Nephron (organoid): ENCODE measurements around the gene GPATCH2.
A peak's percentile ranks its signal among the peaks of the same experiment; 100 is the strongest.

Experiments used
- H3K27ac Mint-ChIP-seq, 3 experiments: 2 replicates each; pipeline ENCODE4 v1.8.0; 2020; ENCODE audit warnings: mixed read lengths in 3 of 3, mild to moderate bottlenecking in 2 of 3, moderate library complexity in 1 of 3
- H3K27me3 Mint-ChIP-seq: 2 replicates; pipeline ENCODE4 v1.8.0; 2021; ENCODE audit warnings: low read depth, mild to moderate bottlenecking, moderate library complexity, mixed read lengths
- H3K36me3 Mint-ChIP-seq: 2 replicates; pipeline ENCODE4 v1.8.0; 2020; ENCODE audit warnings: low read depth, mixed read lengths
- H3K4me1 Mint-ChIP-seq: 2 replicates; pipeline ENCODE4 v1.8.0; 2020; ENCODE audit warnings: mixed read lengths
- H3K4me3 Mint-ChIP-seq, 3 experiments: 2 replicates each; pipeline ENCODE4 v1.8.0; 2020; ENCODE audit warnings: mild to moderate bottlenecking in 3 of 3, mixed read lengths in 3 of 3, moderate library complexity in 2 of 3
- H3K9me3 Mint-ChIP-seq: 2 replicates; pipeline ENCODE4 v1.8.0; 2020; ENCODE audit warnings: mixed read lengths
- CTCF ChIP-seq, 3 experiments: fragments of 200-600 bp; sonication (generic); IDR thresholded peaks; one replicate each; pipeline ENCODE4 v1.5.0; 2021; ENCODE audit warnings: antibody characterized with exemption in 3 of 3; ENCODE audit not compliant: unreplicated experiment in 3 of 3

GPATCH2 gene

DNA sequence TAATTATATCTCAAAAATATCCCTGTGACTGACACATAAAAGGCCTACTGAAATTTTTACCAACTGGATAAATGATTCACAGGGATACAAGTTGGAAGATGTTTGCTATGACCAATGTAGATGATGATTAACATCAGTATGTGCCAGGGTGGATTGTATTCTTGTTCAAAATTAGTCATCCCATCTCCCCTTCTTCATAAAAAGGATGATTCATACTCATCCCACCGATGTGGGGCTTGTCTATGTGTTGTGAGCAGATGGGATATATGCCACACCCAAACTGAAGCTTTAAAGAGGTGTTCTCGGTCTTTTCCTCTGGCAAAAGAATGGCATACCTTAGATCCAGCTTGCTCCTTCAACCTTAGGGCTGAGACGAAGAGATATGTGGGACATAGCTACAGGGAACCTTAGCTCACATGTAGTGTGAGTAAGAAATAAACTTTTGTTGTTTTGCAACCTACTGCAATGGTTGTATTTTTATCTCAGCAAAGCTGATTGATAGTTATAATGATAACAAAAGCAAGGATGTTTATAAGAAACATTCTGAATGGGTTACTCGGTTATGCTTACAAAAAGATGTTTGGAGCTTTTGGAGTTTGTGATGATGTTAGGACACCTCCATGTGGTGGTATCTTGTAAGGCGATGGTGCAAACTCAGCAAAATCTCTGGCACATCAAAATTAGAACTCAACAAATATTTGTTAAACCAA lies 29.6 kb upstream of the GPATCH2 start:
- no peak overlapping the region for H3K4me3 Mint-ChIP-seq
- no peaks in the 10 kb centered on the region for H3K4me1 Mint-ChIP-seq
- H3K27ac Mint-ChIP-seq, result no peak overlapping the region
- H3K9me3 Mint-ChIP-seq, result no peaks in the 10 kb centered on the region
- no peaks in the 10 kb centered on the region for H3K36me3 Mint-ChIP-seq
- H3K27me3 Mint-ChIP-seq, result no peaks in the 10 kb centered on the region
- peak; percentile 24 for TF ChIP-seq CTCF (IDR thresholded peaks at IDR 0.05; ENCODE audit: unreplicated experiment in 3 of 3)

- H3K4me1 Mint-ChIP-seq, result no peaks in the 10 kb centered on the region
- no peaks in the 10 kb centered on the region for H3K36me3 Mint-ChIP-seq
These were observed 19.8 kb upstream of the GPATCH2 start for GRCh38 chr1:217650674-217651073.

DNA sequence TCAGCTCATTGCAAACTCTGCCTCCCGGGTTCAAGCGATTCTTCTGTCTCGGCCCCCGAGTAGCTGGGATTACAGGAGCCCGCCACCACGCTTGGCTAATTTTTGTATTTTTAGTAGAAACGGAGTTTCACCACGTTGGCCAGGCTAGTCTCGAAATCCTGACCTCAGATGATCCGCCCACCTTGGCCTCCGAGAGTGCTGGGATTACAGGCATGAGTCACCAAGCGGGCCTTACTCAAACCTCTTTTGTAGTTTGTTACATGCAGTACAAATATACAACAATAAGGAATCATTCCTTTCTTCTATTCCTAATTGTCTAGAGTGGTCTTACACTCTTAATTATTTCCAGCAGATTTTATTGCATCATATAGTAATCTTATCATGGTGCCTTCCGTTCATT lies 16.9 kb upstream of the GPATCH2 start:
- no peak overlapping the region for H3K4me3 Mint-ChIP-seq
- H3K36me3 Mint-ChIP-seq, result no peaks in the 10 kb centered on the region
- TF ChIP-seq CTCF (IDR thresholded peaks at IDR 0.05; ENCODE audit: unreplicated experiment in 3 of 3), result no peak
- no peak overlapping the region for H3K27ac Mint-ChIP-seq
- no peaks in the 10 kb centered on the region for H3K9me3 Mint-ChIP-seq
- H3K27me3 Mint-ChIP-seq, result no peaks in the 10 kb centered on the region
- H3K4me1 Mint-ChIP-seq, result no peaks in the 10 kb centered on the region

More at GRCh38 chr1:217650674-217651073, 19.8 kb upstream of the GPATCH2 start:
- no peak overlapping the region for H3K27ac Mint-ChIP-seq
- no peaks in the 10 kb centered on the region for H3K9me3 Mint-ChIP-seq
- H3K27me3 Mint-ChIP-seq, result no peaks in the 10 kb centered on the region
- no peak overlapping the region for H3K4me3 Mint-ChIP-seq
- TF ChIP-seq CTCF (IDR thresholded peaks at IDR 0.05; ENCODE audit: unreplicated experiment in 3 of 3), result no peak

- Mint-ChIP-seq H3K36me3 (no peaks in the 10 kb centered on the region), H3K27me3 (no peaks in the 10 kb centered on the region), H3K27ac (no peak overlapping the region), H3K4me1 (no peaks in the 10 kb centered on the region), H3K9me3 (no peaks in the 10 kb centered on the region), H3K4me3 (no peak overlapping the region)
- no peak for TF ChIP-seq CTCF (IDR thresholded peaks at IDR 0.05; ENCODE audit: unreplicated experiment in 3 of 3)
These were observed 11.6 kb upstream of the GPATCH2 start for GRCh38 chr1:217642455-217642854.

- peaks cover 5% of the 10 kb centered on the region for H3K36me3 Mint-ChIP-seq
- no peak for TF ChIP-seq CTCF (IDR thresholded peaks at IDR 0.05; ENCODE audit: unreplicated experiment in 3 of 3)
- no peaks in the 10 kb centered on the region for H3K27me3 Mint-ChIP-seq
- H3K4me3 Mint-ChIP-seq, result no peak overlapping the region
- peaks cover 30% of the 10 kb centered on the region for H3K4me1 Mint-ChIP-seq
- H3K9me3 Mint-ChIP-seq, result no peaks in the 10 kb centered on the region
- H3K27ac Mint-ChIP-seq, result no peak overlapping the region
These were observed 3.5 kb downstream of the GPATCH2 start for GRCh38 chr1:217627431-217627830.

- Mint-ChIP-seq H3K36me3 (peaks cover 5% of the 10 kb centered on the region), H3K4me1 (peaks cover 29% of the 10 kb centered on the region), H3K4me3 (no peak overlapping the region), H3K9me3 (no peaks in the 10 kb centered on the region), H3K27ac (no peak overlapping the region), H3K27me3 (no peaks in the 10 kb centered on the region)
- TF ChIP-seq CTCF (IDR thresholded peaks at IDR 0.05; ENCODE audit: unreplicated experiment in 3 of 3), result no peak
These were observed 4.6 kb downstream of the GPATCH2 start for GRCh38 chr1:217626321-217626720.
